ENCODE data around the gene ENTPD1. TPM values are rescaled to one million over a fixed set of nuclear protein-coding genes. Genes with fewer than 3 reads are reported as not detected.

ENTPD1 gene
- polyA plus RNA-seq, 1 donor (not counting 4 experiments of a cell fraction or from before 2014, with no cell fraction given), result 0.03 TPM

DNA sequence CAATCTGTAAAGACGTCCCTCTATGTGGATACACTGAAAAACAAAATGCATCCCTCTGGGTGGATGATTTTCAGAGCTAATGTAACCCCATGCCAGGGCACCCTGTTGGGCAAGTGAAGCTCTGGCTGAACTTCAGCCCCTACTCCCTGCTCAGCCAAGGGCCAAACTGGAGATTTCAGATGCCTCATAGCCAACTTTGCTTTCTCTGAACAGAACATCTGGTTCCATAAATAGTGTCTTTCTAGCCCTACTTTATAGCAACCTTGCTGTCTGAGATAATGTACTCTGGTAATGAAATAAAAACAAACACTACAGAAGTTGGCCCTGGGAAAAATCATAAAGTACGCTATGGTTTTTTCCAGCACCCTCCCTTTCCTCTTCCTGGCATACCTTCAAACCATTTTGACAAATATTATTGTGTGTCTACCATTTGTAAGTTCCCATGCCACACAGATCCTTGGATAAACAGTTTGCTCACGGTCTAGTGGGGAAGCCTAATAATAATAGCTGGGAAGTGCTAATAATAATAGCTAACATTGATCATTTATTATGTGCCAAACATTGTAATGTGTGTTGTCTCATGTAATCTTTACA, 3.4 kb downstream of the ENTPD1 start:
- Histone ChIP-seq H3K4me2 (ENCODE audit: control insufficient read depth, extremely low read depth, insufficient read depth, low read depth, low read length) (no peak overlapping the region), H3K27me3 (ENCODE audit: control insufficient read depth, extremely low read depth, insufficient read depth, low read length) (no peaks in the 10 kb centered on the region), H3K36me3 (ENCODE audit: control insufficient read depth in 2 of 2, extremely low read depth in 1 of 2, insufficient read depth in 2 of 2, low read length in 2 of 2) (no peaks in the 10 kb centered on the region), H3K4me3 (ENCODE audit: control insufficient read depth in 2 of 3, extremely low read depth in 1 of 3, insufficient read depth in 2 of 3, low read depth in 1 of 3, low read length in 3 of 3) (no peak overlapping the region), H2AFZ (ENCODE audit: control insufficient read depth, low read length) (no peak overlapping the region), H4K20me1 (ENCODE audit: control insufficient read depth, extremely low read depth, insufficient read depth, low read length) (no peaks in the 10 kb centered on the region), H3K9ac (ENCODE audit: control insufficient read depth, extremely low read depth, insufficient read depth, low read length) (no peak overlapping the region), H3K27ac (ENCODE audit: control insufficient read depth, insufficient read depth, low read length) (no peak overlapping the region), H3K4me1 (ENCODE audit: control insufficient read depth, extremely low read depth, insufficient read depth, low read length) (no peaks in the 10 kb centered on the region), H3K79me2 (ENCODE audit: control insufficient read depth, insufficient read depth, low read length) (no peaks in the 10 kb centered on the region), H3K9me3 (ENCODE audit: control insufficient read depth, low read depth, low read length) (no peaks in the 10 kb centered on the region), H3K9me1 (ENCODE audit: control insufficient read depth, extremely low read depth, insufficient read depth, low read length) (no peaks in the 10 kb centered on the region)
- no peak for DNase-seq (ENCODE audit: low read depth, low spot score)
- TF ChIP-seq, protein P1, sequence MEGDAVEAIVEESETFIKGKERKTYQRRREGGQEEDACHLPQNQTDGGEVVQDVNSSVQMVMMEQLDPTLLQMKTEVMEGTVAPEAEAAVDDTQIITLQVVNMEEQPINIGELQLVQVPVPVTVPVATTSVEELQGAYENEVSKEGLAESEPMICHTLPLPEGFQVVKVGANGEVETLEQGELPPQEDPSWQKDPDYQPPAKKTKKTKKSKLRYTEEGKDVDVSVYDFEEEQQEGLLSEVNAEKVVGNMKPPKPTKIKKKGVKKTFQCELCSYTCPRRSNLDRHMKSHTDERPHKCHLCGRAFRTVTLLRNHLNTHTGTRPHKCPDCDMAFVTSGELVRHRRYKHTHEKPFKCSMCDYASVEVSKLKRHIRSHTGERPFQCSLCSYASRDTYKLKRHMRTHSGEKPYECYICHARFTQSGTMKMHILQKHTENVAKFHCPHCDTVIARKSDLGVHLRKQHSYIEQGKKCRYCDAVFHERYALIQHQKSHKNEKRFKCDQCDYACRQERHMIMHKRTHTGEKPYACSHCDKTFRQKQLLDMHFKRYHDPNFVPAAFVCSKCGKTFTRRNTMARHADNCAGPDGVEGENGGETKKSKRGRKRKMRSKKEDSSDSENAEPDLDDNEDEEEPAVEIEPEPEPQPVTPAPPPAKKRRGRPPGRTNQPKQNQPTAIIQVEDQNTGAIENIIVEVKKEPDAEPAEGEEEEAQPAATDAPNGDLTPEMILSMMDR (optimal IDR thresholded peaks at IDR 0.05 in 1 of 3, IDR thresholded peaks at IDR 0.05 in 1 of 3, conservative IDR thresholded peaks at IDR 0.05 in 1 of 3; ENCODE audit: extremely low read depth in 1 of 3, insufficient read depth in 2 of 3, low read length in 3 of 3), result no peak
- no peak for TF ChIP-seq EZH2 (IDR thresholded peaks at IDR 0.05; ENCODE audit: low read length)
- dilution Hi-C loops (cut with MboI; ENCODE audit: extremely low pct_ligation_motif_present, low sequenced_read_pairs), result no loop called here
- FAIRE-seq, result no peak

DNA sequence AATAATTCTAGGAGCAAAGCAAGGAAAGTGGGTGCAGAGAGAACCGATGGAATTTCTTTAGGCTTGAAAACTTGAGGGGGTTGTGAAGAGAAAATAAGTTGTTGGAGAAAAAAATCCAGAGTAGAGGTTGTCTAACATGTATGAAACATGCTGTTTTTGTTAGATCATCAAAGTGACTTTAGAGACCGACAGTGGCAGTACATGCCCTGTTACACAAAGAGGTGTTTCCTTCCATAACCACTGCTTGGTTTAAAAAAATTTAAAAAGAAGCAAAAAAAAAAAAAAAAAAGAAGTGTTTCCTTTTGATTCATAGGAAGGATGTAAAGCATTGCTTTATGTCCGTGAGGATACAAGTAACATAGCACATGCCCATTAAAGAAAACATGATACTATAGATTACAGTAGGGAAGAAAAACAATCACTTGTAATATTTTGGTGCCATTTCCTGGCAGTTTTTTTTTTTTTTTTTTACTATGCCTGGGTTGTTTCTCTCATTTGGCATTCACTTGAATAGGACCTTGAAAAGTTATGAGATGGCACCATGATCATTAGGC, 6.1 kb downstream of the ENTPD1 start:
- H3K27me3 ChIP-seq (ENCODE audit: control insufficient read depth, extremely low read depth, insufficient read depth, low read length), result no peaks in the 10 kb centered on the region
- no peaks in the 10 kb centered on the region for H3K36me3 ChIP-seq (ENCODE audit: control insufficient read depth in 2 of 2, extremely low read depth in 1 of 2, insufficient read depth in 2 of 2, low read length in 2 of 2)
- H3K4me2 ChIP-seq (ENCODE audit: control insufficient read depth, extremely low read depth, insufficient read depth, low read depth, low read length), result no peak overlapping the region
- H3K9me3 ChIP-seq (ENCODE audit: control insufficient read depth, low read depth, low read length), result no peaks in the 10 kb centered on the region
- H3K4me3 ChIP-seq (ENCODE audit: control insufficient read depth in 2 of 3, extremely low read depth in 1 of 3, insufficient read depth in 2 of 3, low read depth in 1 of 3, low read length in 3 of 3), result no peak overlapping the region
- no peak for DNase-seq (ENCODE audit: low read depth, low spot score)
- TF ChIP-seq, protein P1 (optimal IDR thresholded peaks at IDR 0.05 in 1 of 3, IDR thresholded peaks at IDR 0.05 in 1 of 3, conservative IDR thresholded peaks at IDR 0.05 in 1 of 3; ENCODE audit: extremely low read depth in 1 of 3, insufficient read depth in 2 of 3, low read length in 3 of 3), result no peak
- no peak for TF ChIP-seq EZH2 (IDR thresholded peaks at IDR 0.05; ENCODE audit: low read length)
- dilution Hi-C loops (cut with MboI; ENCODE audit: extremely low pct_ligation_motif_present, low sequenced_read_pairs), result no loop called here
- no peaks in the 10 kb centered on the region for H3K9me1 ChIP-seq (ENCODE audit: control insufficient read depth, extremely low read depth, insufficient read depth, low read length)
- no peak overlapping the region for H3K27ac ChIP-seq (ENCODE audit: control insufficient read depth, insufficient read depth, low read length)
- H2AFZ ChIP-seq (ENCODE audit: control insufficient read depth, low read length), result no peak overlapping the region
- H3K79me2 ChIP-seq (ENCODE audit: control insufficient read depth, insufficient read depth, low read length), result no peaks in the 10 kb centered on the region
- H3K4me1 ChIP-seq (ENCODE audit: control insufficient read depth, extremely low read depth, insufficient read depth, low read length), result no peaks in the 10 kb centered on the region
- FAIRE-seq, result no peak
- H4K20me1 ChIP-seq (ENCODE audit: control insufficient read depth, extremely low read depth, insufficient read depth, low read length), result no peaks in the 10 kb centered on the region
- no peak overlapping the region for H3K9ac ChIP-seq (ENCODE audit: control insufficient read depth, extremely low read depth, insufficient read depth, low read length)

All from keratinocyte (primary cell).